GM20000 (cell line): Measurements from ENCODE around the gene UGT2B17.

ENCODE experiments used
- DNase-seq: peaks from one replicate; pipeline ENCODE4 v3.0.0; 2012; ENCODE audit warnings: low spot score
- CTCF ChIP-seq: IDR thresholded peaks from 2 replicates; pipeline ENCODE4 v1.5.1; 2012; ENCODE audit warnings: mild to moderate bottlenecking, control low read depth; ENCODE audit errors: extremely low read depth, missing control alignments

Gene UGT2B17

GRCh38 chr4:68597482-68597881, 21.4 kb upstream of the UGT2B17 start:
- no peak for TF ChIP-seq CTCF
- DNase-seq = no peak

- TF ChIP-seq CTCF = no peak
- DNase-seq = no peak
These were observed 18.6 kb upstream of the UGT2B17 start for GRCh38 chr4:68594678-68595077.

- DNase-seq = no peak
- TF ChIP-seq CTCF = no peak
These were observed 17.0 kb upstream of the UGT2B17 start for GRCh38 chr4:68593112-68593511.

GRCh38 chr4:68592673-68593072, 16.6 kb upstream of the UGT2B17 start:
- no peak for DNase-seq
- no peak for TF ChIP-seq CTCF

GRCh38 chr4:68591204-68591603, 15.1 kb upstream of the UGT2B17 start:
- DNase-seq = no peak
- no peak for TF ChIP-seq CTCF

GRCh38 chr4:68589790-68590189, 13.7 kb upstream of the UGT2B17 start:
- DNase-seq = no peak
- TF ChIP-seq CTCF = no peak

GRCh38 chr4:68582339-68582717, 6.2 kb upstream of the UGT2B17 start:
- DNase-seq = no peak

More at GRCh38 chr4:68582339-68582717, 6.2 kb upstream of the UGT2B17 start:
- no peak for TF ChIP-seq CTCF
